ENCODE measurements around the gene CCDC158. TPM values are rescaled to one million over a fixed set of nuclear protein-coding genes. Genes with fewer than 3 reads are reported as not detected.

CCDC158 gene
- total and polyA plus RNA-seq, 10 of the 15 experiments (the other 5 are each of a cell fraction or from before 2014, with no cell fraction given) = not detected

- no peak for TF ChIP-seq PBX3 (IDR thresholded peaks at IDR 0.05; ENCODE audit: insufficient replicate concordance, low read depth, low read length)
These were observed 86.1 kb downstream of the CCDC158 start (continued) for GRCh38 chr4:76334885-76335284.

- no TSS peak for BruUV-seq (replicated peaks)
- Histone ChIP-seq H3K36me3 (ENCODE audit: control insufficient read depth in 2 of 2, insufficient read depth in 2 of 2, low read length in 1 of 2) (no peaks in the 10 kb centered on the region), H4K20me1 (ENCODE audit: control insufficient read depth, insufficient read depth) (no peaks in the 10 kb centered on the region)
These were observed 94.4 kb downstream of the CCDC158 start for GRCh38 chr4:76326515-76326914.

GRCh38 chr4:76325072-76325471 lies 95.9 kb downstream of the CCDC158 start:
- H3K9me3 ChIP-seq (replicated peaks; ENCODE audit: control insufficient read depth, insufficient read depth, low read length) = peaks cover 5% of the 10 kb centered on the region; the same call in 2 of the 3 replicates
- no peak overlapping the region for H3K4me3 ChIP-seq
- ChIA-PET RAD21 (ENCODE audit: unreplicated experiment) (no interaction called here), POLR2A (no interaction called here), CTCF (interaction anchor here (1.1 kb wide), 1 partner anchor 53 kb away, joined by 3 read pairs; no protein-coding TSS in a partner anchor), SMC1A (ENCODE audit: uncharacterized antibody, unreplicated experiment) (no interaction called here)
- in situ Hi-C loops (cut with MboI) (no loop called here), intact Hi-C loops (cut with micrococcal nuclease; ENCODE audit: unreplicated experiment) (no loop called here)
- no peak overlapping the region for H2AFZ ChIP-seq (ENCODE audit: control insufficient read depth, low read depth, low read length)
- H3K79me2 ChIP-seq (ENCODE audit: control insufficient read depth, insufficient read depth, low read length) = no peaks in the 10 kb centered on the region
- no peak overlapping the region for H3K9ac ChIP-seq (ENCODE audit: control insufficient read depth, insufficient read depth, low read length)
- FAIRE-seq (no peak), ATAC-seq (no peak), DNase-seq (ENCODE audit: low read depth, low spot score) (no peak)
- H3K4me2 ChIP-seq (ENCODE audit: control insufficient read depth, insufficient read depth) = no peak overlapping the region
- H4K20me1 ChIP-seq (ENCODE audit: control insufficient read depth, insufficient read depth) = no peaks in the 10 kb centered on the region
- no peaks in the 10 kb centered on the region for H3K4me1 ChIP-seq (ENCODE audit: control insufficient read depth, insufficient read depth, low read length)
- H3K36me3 ChIP-seq (ENCODE audit: control insufficient read depth in 2 of 2, insufficient read depth in 2 of 2, low read length in 1 of 2) = no peaks in the 10 kb centered on the region
- no TSS peak for BruUV-seq (replicated peaks)
- H3K27me3 ChIP-seq (replicated peaks in 1 of 2; ENCODE audit: control insufficient read depth in 2 of 2, insufficient read depth in 2 of 2, low read length in 1 of 2) = no peaks in the 10 kb centered on the region
- H3K27ac ChIP-seq (ENCODE audit: control insufficient read depth, insufficient read depth) = no peak overlapping the region
- no peak for TF ChIP-seq ZNF274 (IDR thresholded peaks at IDR 0.05; ENCODE audit: insufficient read depth, insufficient read length)
- TF ChIP-seq TBL1XR1 (IDR thresholded peaks at IDR 0.05; ENCODE audit: low read depth, low read length) = no peak
- no peak for TF ChIP-seq ZNF24 (IDR thresholded peaks at IDR 0.05)
- no peak for TF ChIP-seq CEBPB (IDR thresholded peaks at IDR 0.05; ENCODE audit: borderline replicate concordance in 1 of 2, low read depth in 2 of 2, low read length in 2 of 2)
- no peak for TF ChIP-seq NR2C1 (IDR thresholded peaks at IDR 0.05)
- TF ChIP-seq ZNF687 (IDR thresholded peaks at IDR 0.05) = no peak

More at GRCh38 chr4:76326515-76326914, 94.4 kb downstream of the CCDC158 start:
- POLR2A ChIA-PET = no interaction called here
- ATAC-seq = no peak
- no peak for FAIRE-seq
- Histone ChIP-seq H3K9ac (ENCODE audit: control insufficient read depth, insufficient read depth, low read length) (no peak overlapping the region), H3K9me3 (replicated peaks; ENCODE audit: control insufficient read depth, insufficient read depth, low read length) (peaks cover 5% of the 10 kb centered on the region; the same call in 2 of the 3 replicates), H3K79me2 (ENCODE audit: control insufficient read depth, insufficient read depth, low read length) (no peaks in the 10 kb centered on the region), H3K4me3 (no peak overlapping the region), H3K4me2 (ENCODE audit: control insufficient read depth, insufficient read depth) (no peak overlapping the region), H2AFZ (ENCODE audit: control insufficient read depth, low read depth, low read length) (no peak overlapping the region), H3K27me3 (replicated peaks in 1 of 2; ENCODE audit: control insufficient read depth in 2 of 2, insufficient read depth in 2 of 2, low read length in 1 of 2) (no peaks in the 10 kb centered on the region), H3K27ac (ENCODE audit: control insufficient read depth, insufficient read depth) (no peak overlapping the region), H3K4me1 (ENCODE audit: control insufficient read depth, insufficient read depth, low read length) (no peaks in the 10 kb centered on the region)
- DNase-seq (ENCODE audit: low read depth, low spot score) = no peak
- TF ChIP-seq ZNF274 (IDR thresholded peaks at IDR 0.05; ENCODE audit: insufficient read depth, insufficient read length) (no peak), CBX5 (IDR thresholded peaks at IDR 0.05; ENCODE audit: low read depth) (peak; percentile 81)
- in situ Hi-C loops (cut with MboI) (no loop called here), intact Hi-C loops (cut with micrococcal nuclease; ENCODE audit: unreplicated experiment) (no loop called here)
- RAD21 ChIA-PET (ENCODE audit: unreplicated experiment) = no interaction called here
- CTCF ChIA-PET = no interaction called here
- SMC1A ChIA-PET (ENCODE audit: uncharacterized antibody, unreplicated experiment) = interaction anchor here (0.7 kb wide), 1 partner anchor 19 kb away, joined by 3 read pairs; no protein-coding TSS in a partner anchor

All from GM12878 (cell line).